ENCODE results near the gene PHAF1. TPM values are rescaled to one million over a fixed set of nuclear protein-coding genes. Genes with fewer than 3 reads are reported as not detected.
A peak's percentile ranks its signal among the peaks of the same experiment; 100 is the strongest.

PHAF1 gene
- total RNA-seq, 1 experiment from 2014 or later, result 15.7 TPM

GRCh38 chr16:67157106-67157748 is 47.5 kb downstream of the PHAF1 start:
- TF ChIP-seq SIN3A (IDR thresholded peaks at IDR 0.05; ENCODE audit: borderline replicate concordance, insufficient read depth, low read depth, low read length) (no peak), POLR2AphosphoS5 (IDR thresholded peaks at IDR 0.05; ENCODE audit: low read depth, low read length) (no peak), CTCF (IDR thresholded peaks at IDR 0.05) (no peak), TCF7L2 (IDR thresholded peaks at IDR 0.05; ENCODE audit: low read depth, low read length) (no peak)
- POLR2A ChIA-PET, result no interaction called here
- DNase-seq (ENCODE audit: low read depth, low spot score), result no peak
- in situ Hi-C loops (cut with HindIII; ENCODE audit: low pct_unique_long_range_greater_than_20kb, low sequenced_read_pairs) (no loop called here), intact Hi-C loops (cut with micrococcal nuclease; ENCODE audit: unreplicated experiment) (loop anchor here (10.0 kb wide), 2 partner anchors 142 to 182 kb away; no protein-coding TSS in a partner anchor)
- H3K9me3 ChIP-seq (ENCODE audit: control insufficient read depth, insufficient read depth, low read depth, low read length), result no peaks in the 10 kb centered on the region
- CTCF ChIA-PET, result interaction anchor here (0.6 kb wide), 1 partner anchor 176 kb away, joined by 5 read pairs; no protein-coding TSS in a partner anchor
- H3K4me3 ChIP-seq (ENCODE audit: low read depth in 2 of 2, low read length in 2 of 2), result no peak overlapping the region
- no peaks in the 10 kb centered on the region for H3K36me3 ChIP-seq (ENCODE audit: control insufficient read depth, insufficient read depth, low read length)
- no peak overlapping the region for H3K27ac ChIP-seq (ENCODE audit: low read length)
- H3K4me1 ChIP-seq (ENCODE audit: control insufficient read depth, insufficient read depth, low read length), result peaks cover 3% of the 10 kb centered on the region; the same call in 1 of the 2 replicates
- ATAC-seq, result no peak
- H3K27me3 ChIP-seq (ENCODE audit: control insufficient read depth, insufficient read depth, low read length), result no peaks in the 10 kb centered on the region
- BruUV-seq (replicated peaks), result TSS peak; percentile 62

GRCh38 chr16:67157892-67158635 is 48.3 kb downstream of the PHAF1 start:
- no TSS peak for BruUV-seq (replicated peaks)
- no peaks in the 10 kb centered on the region for H3K27me3 ChIP-seq (ENCODE audit: control insufficient read depth, insufficient read depth, low read length)

More at GRCh38 chr16:67157892-67158635, 48.3 kb downstream of the PHAF1 start:
- no peak overlapping the region for H3K27ac ChIP-seq (ENCODE audit: low read length)
- CTCF ChIA-PET, result interaction anchor here (0.6 kb wide), 1 partner anchor 177 kb away, joined by 5 read pairs; no protein-coding TSS in a partner anchor
- H3K4me1 ChIP-seq (ENCODE audit: control insufficient read depth, insufficient read depth, low read length), result peaks cover 3% of the 10 kb centered on the region; the same call in 1 of the 2 replicates
- ATAC-seq (no peak), DNase-seq (ENCODE audit: low read depth, low spot score) (no peak)
- no peak overlapping the region for H3K4me3 ChIP-seq (ENCODE audit: low read depth in 2 of 2, low read length in 2 of 2)
- TF ChIP-seq TCF7L2 (IDR thresholded peaks at IDR 0.05; ENCODE audit: low read depth, low read length) (no peak), CTCF (IDR thresholded peaks at IDR 0.05) (no peak), POLR2AphosphoS5 (IDR thresholded peaks at IDR 0.05; ENCODE audit: low read depth, low read length) (no peak), SIN3A (IDR thresholded peaks at IDR 0.05; ENCODE audit: borderline replicate concordance, insufficient read depth, low read depth, low read length) (no peak)
- TF ChIP-seq, protein P1, sequence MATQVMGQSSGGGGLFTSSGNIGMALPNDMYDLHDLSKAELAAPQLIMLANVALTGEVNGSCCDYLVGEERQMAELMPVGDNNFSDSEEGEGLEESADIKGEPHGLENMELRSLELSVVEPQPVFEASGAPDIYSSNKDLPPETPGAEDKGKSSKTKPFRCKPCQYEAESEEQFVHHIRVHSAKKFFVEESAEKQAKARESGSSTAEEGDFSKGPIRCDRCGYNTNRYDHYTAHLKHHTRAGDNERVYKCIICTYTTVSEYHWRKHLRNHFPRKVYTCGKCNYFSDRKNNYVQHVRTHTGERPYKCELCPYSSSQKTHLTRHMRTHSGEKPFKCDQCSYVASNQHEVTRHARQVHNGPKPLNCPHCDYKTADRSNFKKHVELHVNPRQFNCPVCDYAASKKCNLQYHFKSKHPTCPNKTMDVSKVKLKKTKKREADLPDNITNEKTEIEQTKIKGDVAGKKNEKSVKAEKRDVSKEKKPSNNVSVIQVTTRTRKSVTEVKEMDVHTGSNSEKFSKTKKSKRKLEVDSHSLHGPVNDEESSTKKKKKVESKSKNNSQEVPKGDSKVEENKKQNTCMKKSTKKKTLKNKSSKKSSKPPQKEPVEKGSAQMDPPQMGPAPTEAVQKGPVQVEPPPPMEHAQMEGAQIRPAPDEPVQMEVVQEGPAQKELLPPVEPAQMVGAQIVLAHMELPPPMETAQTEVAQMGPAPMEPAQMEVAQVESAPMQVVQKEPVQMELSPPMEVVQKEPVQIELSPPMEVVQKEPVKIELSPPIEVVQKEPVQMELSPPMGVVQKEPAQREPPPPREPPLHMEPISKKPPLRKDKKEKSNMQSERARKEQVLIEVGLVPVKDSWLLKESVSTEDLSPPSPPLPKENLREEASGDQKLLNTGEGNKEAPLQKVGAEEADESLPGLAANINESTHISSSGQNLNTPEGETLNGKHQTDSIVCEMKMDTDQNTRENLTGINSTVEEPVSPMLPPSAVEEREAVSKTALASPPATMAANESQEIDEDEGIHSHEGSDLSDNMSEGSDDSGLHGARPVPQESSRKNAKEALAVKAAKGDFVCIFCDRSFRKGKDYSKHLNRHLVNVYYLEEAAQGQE (IDR thresholded peaks at IDR 0.05; ENCODE audit: insufficient read depth in 1 of 2, low read depth in 2 of 2, low read length in 1 of 2), result no peak
- no peaks in the 10 kb centered on the region for H3K36me3 ChIP-seq (ENCODE audit: control insufficient read depth, insufficient read depth, low read length)
- intact Hi-C loops (cut with micrococcal nuclease; ENCODE audit: unreplicated experiment), result loop anchor here (10.0 kb wide), 2 partner anchors 143 to 183 kb away; no protein-coding TSS in a partner anchor
- POLR2A ChIA-PET, result no interaction called here
- in situ Hi-C loops (cut with HindIII; ENCODE audit: low pct_unique_long_range_greater_than_20kb, low sequenced_read_pairs), result no loop called here
- no peaks in the 10 kb centered on the region for H3K9me3 ChIP-seq (ENCODE audit: control insufficient read depth, insufficient read depth, low read depth, low read length)

Data from Panc1 (cell line).